OCI-LY1 (cell line): Measurements from ENCODE around the gene TASP1.

Experiments
- H2AFZ ChIP-seq: fragments of 200-600 bp; sonication (generic), shearing (Covaris generic); 2 replicates; pipeline ENCODE4 v1.6.0; 2014; ENCODE audit warnings: antibody characterized with exemption, mild to moderate bottlenecking, low read length
- H3F3A ChIP-seq: fragments of 200-600 bp; sonication (generic), shearing (Covaris generic); 2 replicates; pipeline ENCODE4 v1.6.0; 2014; ENCODE audit warnings: mild to moderate bottlenecking, antibody characterized with exemption, low read length, moderate library complexity; ENCODE audit not compliant: insufficient read depth
- H3K27ac ChIP-seq: fragments of 200-600 bp; sonication (generic); 2 replicates; pipeline ENCODE4 v1.5.1; 2014; ENCODE audit warnings: low read length, mixed run types, mild to moderate bottlenecking, low read depth; ENCODE audit not compliant: poor library complexity, severe bottlenecking
- H3K27me3 ChIP-seq: fragments of 200-600 bp; sonication (generic); 2 replicates; pipeline ENCODE4 v1.6.0; 2014; ENCODE audit warnings: antibody characterized with exemption, mild to moderate bottlenecking, low read length, moderate library complexity; ENCODE audit not compliant: insufficient read depth
- H3K36me3 ChIP-seq: fragments of 200-600 bp; sonication (generic); 2 replicates; pipeline ENCODE4 v1.6.1; 2014; ENCODE audit warnings: mild to moderate bottlenecking, antibody characterized with exemption, low read length, moderate library complexity, mixed read lengths; ENCODE audit not compliant: insufficient read depth
- H3K4me1 ChIP-seq: fragments of 200-600 bp; sonication (generic); 2 replicates; pipeline ENCODE4 v1.5.1; 2014; ENCODE audit warnings: mild to moderate bottlenecking, low read length, moderate library complexity; ENCODE audit not compliant: insufficient read depth, severe bottlenecking
- H3K4me2 ChIP-seq: fragments of 200-600 bp; sonication (generic), shearing (Covaris generic); 2 replicates; pipeline ENCODE4 v1.6.1; 2014; ENCODE audit warnings: low read length
- H3K4me3 ChIP-seq: fragments of 200-600 bp; sonication (generic); 2 replicates; pipeline ENCODE4 v1.5.1; 2014; ENCODE audit warnings: low read length, low read depth, mild to moderate bottlenecking, mixed read lengths; ENCODE audit not compliant: poor library complexity, severe bottlenecking
- H3K79me2 ChIP-seq: fragments of 200-600 bp; shearing (Covaris generic); 2 replicates; pipeline ENCODE4 v1.6.1; 2016; ENCODE audit warnings: mixed run types, low read length, mixed read lengths; ENCODE audit not compliant: insufficient read depth
- H3K9ac ChIP-seq: fragments of 200-600 bp; sonication (generic), shearing (Covaris generic); 2 replicates; pipeline ENCODE4 v1.6.1; 2014; ENCODE audit warnings: mild to moderate bottlenecking, low read length, mixed read lengths
- H3K9me2 ChIP-seq: fragments of 200-600 bp; sonication (generic), shearing (Covaris generic); 2 replicates; pipeline ENCODE4 v1.6.1; 2014; ENCODE audit warnings: low read depth, mild to moderate bottlenecking, low read length, mixed read lengths
- H3K9me3 ChIP-seq: fragments of 200-600 bp; shearing (Covaris generic); 2 replicates; pipeline ENCODE4 v1.6.1; 2014; ENCODE audit warnings: low read length, mixed read lengths
- H4K20me1 ChIP-seq: fragments of 200-600 bp; sonication (generic), shearing (Covaris generic); 2 replicates; pipeline ENCODE4 v1.6.0; 2016; ENCODE audit warnings: mild to moderate bottlenecking, low read length; ENCODE audit not compliant: insufficient read depth
- EZH2 ChIP-seq: fragments of 200-600 bp; sonication (generic), shearing (Covaris generic); IDR thresholded peaks from 2 replicates; pipeline ENCODE4 v1.8.0; 2017; ENCODE audit warnings: borderline replicate concordance, mixed run types, mild to moderate bottlenecking, antibody characterized with exemption, low read length, moderate library complexity, mixed read lengths
- TF ChIP-seq, protein P1 (sequence below): fragments of 200-600 bp; sonication (generic), shearing (Covaris generic); IDR thresholded peaks from 2 replicates; pipeline ENCODE4 v1.5.1; 2017; ENCODE audit warnings: mild to moderate bottlenecking, antibody characterized with exemption, low read length, moderate library complexity, mixed read lengths

The TASP1 gene

GRCh38 chr20:13397300-13397724, 241.4 kb downstream of the TASP1 start:
- H3K4me2 ChIP-seq: no peak overlapping the region
- H4K20me1 ChIP-seq: no peaks in the 10 kb centered on the region
- H3K4me1 ChIP-seq: no peaks in the 10 kb centered on the region
- no peaks in the 10 kb centered on the region for H3K9me2 ChIP-seq
- no peak for TF ChIP-seq EZH2
- TF ChIP-seq, protein P1, sequence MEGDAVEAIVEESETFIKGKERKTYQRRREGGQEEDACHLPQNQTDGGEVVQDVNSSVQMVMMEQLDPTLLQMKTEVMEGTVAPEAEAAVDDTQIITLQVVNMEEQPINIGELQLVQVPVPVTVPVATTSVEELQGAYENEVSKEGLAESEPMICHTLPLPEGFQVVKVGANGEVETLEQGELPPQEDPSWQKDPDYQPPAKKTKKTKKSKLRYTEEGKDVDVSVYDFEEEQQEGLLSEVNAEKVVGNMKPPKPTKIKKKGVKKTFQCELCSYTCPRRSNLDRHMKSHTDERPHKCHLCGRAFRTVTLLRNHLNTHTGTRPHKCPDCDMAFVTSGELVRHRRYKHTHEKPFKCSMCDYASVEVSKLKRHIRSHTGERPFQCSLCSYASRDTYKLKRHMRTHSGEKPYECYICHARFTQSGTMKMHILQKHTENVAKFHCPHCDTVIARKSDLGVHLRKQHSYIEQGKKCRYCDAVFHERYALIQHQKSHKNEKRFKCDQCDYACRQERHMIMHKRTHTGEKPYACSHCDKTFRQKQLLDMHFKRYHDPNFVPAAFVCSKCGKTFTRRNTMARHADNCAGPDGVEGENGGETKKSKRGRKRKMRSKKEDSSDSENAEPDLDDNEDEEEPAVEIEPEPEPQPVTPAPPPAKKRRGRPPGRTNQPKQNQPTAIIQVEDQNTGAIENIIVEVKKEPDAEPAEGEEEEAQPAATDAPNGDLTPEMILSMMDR: no peak
- no peaks in the 10 kb centered on the region for H3K9me3 ChIP-seq
- H3K36me3 ChIP-seq: no peaks in the 10 kb centered on the region
- no peaks in the 10 kb centered on the region for H3F3A ChIP-seq
- no peak overlapping the region for H3K27ac ChIP-seq
- no peaks in the 10 kb centered on the region for H3K27me3 ChIP-seq
- H3K79me2 ChIP-seq: no peaks in the 10 kb centered on the region
- no peak overlapping the region for H3K9ac ChIP-seq
- H3K4me3 ChIP-seq: no peak overlapping the region
- no peak overlapping the region for H2AFZ ChIP-seq

DNA sequence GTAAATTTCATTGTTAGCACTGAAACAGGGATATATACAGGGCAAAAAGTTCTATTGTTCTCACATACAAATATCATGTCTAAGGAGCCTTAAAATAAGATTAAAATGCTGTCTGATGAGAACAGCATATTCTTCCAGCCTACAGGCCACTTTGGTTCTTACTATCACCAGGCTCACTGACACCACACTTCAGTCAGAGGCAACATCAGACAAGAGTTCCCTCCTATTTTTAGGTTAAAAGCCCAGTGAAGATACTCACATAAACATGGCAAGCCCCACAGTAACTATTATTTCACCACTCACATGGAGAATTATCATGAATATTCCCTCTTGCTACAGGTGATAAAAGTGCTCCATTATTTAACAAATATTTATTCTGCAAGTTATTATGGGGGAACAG, 241.9 kb downstream of the TASP1 start:
- Histone ChIP-seq H3K9me2 (no peaks in the 10 kb centered on the region), H3K27ac (no peak overlapping the region), H3F3A (no peaks in the 10 kb centered on the region), H3K4me1 (no peaks in the 10 kb centered on the region), H3K4me2 (no peak overlapping the region), H3K9ac (no peak overlapping the region), H3K27me3 (no peaks in the 10 kb centered on the region), H3K4me3 (no peak overlapping the region), H3K79me2 (no peaks in the 10 kb centered on the region), H4K20me1 (no peaks in the 10 kb centered on the region), H3K9me3 (no peaks in the 10 kb centered on the region), H3K36me3 (no peaks in the 10 kb centered on the region), H2AFZ (no peak overlapping the region)
- TF ChIP-seq, protein P1: no peak

DNA sequence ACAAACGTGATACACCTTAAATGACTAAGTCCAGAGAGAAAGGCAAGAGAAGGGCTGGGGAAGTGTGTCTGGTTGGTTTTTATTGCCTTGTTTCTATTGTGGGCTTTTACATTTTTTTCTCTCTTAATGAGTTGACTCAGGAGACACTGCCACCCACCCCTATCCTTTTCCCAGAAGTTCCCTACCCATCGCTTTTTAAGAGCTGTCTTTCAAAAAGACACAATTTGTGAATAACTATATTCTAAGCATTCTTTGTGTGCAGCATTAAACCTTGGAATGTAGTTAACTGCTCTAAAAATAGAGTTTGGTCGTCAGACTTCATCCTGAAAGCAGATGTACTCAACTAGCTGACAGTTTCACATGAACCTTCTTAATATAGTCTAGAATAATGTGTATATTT, 242.7 kb downstream of the TASP1 start:
- no peaks in the 10 kb centered on the region for H3K4me1 ChIP-seq
- no peak overlapping the region for H2AFZ ChIP-seq
- no peaks in the 10 kb centered on the region for H3F3A ChIP-seq
- no peaks in the 10 kb centered on the region for H4K20me1 ChIP-seq
- H3K79me2 ChIP-seq: no peaks in the 10 kb centered on the region
- H3K27ac ChIP-seq: no peak overlapping the region
- H3K4me2 ChIP-seq: no peak overlapping the region
- no peak overlapping the region for H3K4me3 ChIP-seq
- no peaks in the 10 kb centered on the region for H3K9me2 ChIP-seq
- H3K9ac ChIP-seq: no peak overlapping the region
- no peaks in the 10 kb centered on the region for H3K27me3 ChIP-seq
- no peaks in the 10 kb centered on the region for H3K36me3 ChIP-seq
- TF ChIP-seq, protein P1: no peak
- no peak for TF ChIP-seq EZH2
- no peaks in the 10 kb centered on the region for H3K9me3 ChIP-seq
